Endothelial cell of umbilical vein (primary cell): ENCODE data around the gene AIF1.

Experiments used
- EZH2 ChIP-seq: IDR thresholded peaks from 2 replicates; pipeline ENCODE4 v1.6.1; 2012; ENCODE audit warnings: borderline replicate concordance, low read depth, mild to moderate bottlenecking, moderate library complexity, low read length, inconsistent platforms; ENCODE audit not compliant: severe bottlenecking
- FOS ChIP-seq: IDR thresholded peaks from 2 replicates; pipeline ENCODE4 v1.6.1; 2011; ENCODE audit warnings: mild to moderate bottlenecking, low read length, moderate library complexity, borderline replicate concordance; ENCODE audit not compliant: insufficient read depth
- JUN ChIP-seq: IDR thresholded peaks from 2 replicates; pipeline ENCODE4 v1.6.1; 2011; ENCODE audit warnings: borderline replicate concordance, low read depth; ENCODE audit not compliant: insufficient read length, insufficient read depth
- MYC ChIP-seq: IDR thresholded peaks from one replicate; pipeline ENCODE4 v1.6.1; 2011; ENCODE audit warnings: mild to moderate bottlenecking, low read depth, low read length
- POLR2A ChIP-seq: IDR thresholded peaks from 2 replicates; pipeline ENCODE4 v1.6.1; 2012; ENCODE audit warnings: low read depth, mild to moderate bottlenecking, control low read depth, low read length
- POLR2AphosphoS5 ChIP-seq: IDR thresholded peaks from 2 replicates; pipeline ENCODE4 v1.6.1; 2012; ENCODE audit warnings: low read depth, mild to moderate bottlenecking, control low read depth, low read length, moderate library complexity; ENCODE audit not compliant: insufficient read depth
- TF ChIP-seq, protein P1 (sequence below), 2 donors: IDR thresholded peaks; 1 replicate in 1 of 2; 2 replicates in 1 of 2; pipeline ENCODE4 v1.5.1; 2011; ENCODE audit warnings: low read length in 2 of 2, mild to moderate bottlenecking in 2 of 2, moderate library complexity in 2 of 2, control low read depth in 1 of 2, inconsistent platforms in 1 of 2, low read depth in 1 of 2; ENCODE audit not compliant: insufficient read depth in 1 of 2; ENCODE audit errors: extremely low read depth in 1 of 2
- TF ChIP-seq, protein P2 (sequence below): IDR thresholded peaks from 2 replicates; pipeline ENCODE4 v1.6.1; 2011; ENCODE audit not compliant: insufficient read depth, insufficient read length

DNA sequence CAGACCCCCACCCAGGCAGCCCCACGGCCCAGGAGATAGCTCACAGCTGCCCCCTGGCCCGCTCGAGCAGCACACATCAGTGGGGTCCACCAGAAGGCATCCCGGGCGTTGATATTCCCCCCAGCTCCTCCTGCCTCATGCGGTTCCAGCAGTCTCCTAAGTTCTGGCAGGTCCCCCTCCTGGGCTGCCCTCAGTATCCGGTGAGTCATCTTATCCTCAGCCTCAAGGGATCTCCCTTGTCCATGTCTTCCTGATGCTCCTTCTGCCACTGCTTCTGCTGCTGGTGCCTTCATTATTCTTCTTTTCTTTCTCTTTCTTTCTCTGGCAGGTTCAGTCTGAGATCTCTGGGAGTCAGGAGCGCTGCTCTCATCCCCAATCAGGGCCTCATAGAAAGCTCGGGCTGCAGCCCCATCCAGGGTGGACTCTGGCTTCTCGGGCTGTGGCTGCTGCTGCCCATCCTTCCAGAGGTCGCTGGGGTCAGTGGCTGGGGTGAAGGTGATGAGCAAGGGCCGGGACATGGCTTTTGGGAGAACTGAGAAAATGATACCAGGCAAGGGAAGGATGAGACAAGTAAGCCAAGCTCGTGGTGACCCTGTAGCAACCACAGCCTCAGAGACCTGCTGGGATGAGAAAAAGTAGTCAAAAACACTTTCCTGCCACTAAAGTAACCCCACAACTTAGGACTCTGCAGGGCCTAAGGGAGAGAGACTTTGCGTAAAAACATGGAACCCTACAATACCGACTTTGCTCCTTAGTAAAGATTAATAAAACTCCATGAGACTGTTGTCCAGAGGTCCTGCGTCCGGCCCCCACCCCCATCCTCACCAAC is 49.1 kb downstream of the AIF1 start:
- TF ChIP-seq, protein P1, sequence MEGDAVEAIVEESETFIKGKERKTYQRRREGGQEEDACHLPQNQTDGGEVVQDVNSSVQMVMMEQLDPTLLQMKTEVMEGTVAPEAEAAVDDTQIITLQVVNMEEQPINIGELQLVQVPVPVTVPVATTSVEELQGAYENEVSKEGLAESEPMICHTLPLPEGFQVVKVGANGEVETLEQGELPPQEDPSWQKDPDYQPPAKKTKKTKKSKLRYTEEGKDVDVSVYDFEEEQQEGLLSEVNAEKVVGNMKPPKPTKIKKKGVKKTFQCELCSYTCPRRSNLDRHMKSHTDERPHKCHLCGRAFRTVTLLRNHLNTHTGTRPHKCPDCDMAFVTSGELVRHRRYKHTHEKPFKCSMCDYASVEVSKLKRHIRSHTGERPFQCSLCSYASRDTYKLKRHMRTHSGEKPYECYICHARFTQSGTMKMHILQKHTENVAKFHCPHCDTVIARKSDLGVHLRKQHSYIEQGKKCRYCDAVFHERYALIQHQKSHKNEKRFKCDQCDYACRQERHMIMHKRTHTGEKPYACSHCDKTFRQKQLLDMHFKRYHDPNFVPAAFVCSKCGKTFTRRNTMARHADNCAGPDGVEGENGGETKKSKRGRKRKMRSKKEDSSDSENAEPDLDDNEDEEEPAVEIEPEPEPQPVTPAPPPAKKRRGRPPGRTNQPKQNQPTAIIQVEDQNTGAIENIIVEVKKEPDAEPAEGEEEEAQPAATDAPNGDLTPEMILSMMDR (IDR thresholded peaks at IDR 0.05; ENCODE audit: extremely low read depth in 1 of 2, insufficient read depth in 1 of 2, low read depth in 1 of 2, low read length in 2 of 2), result no peak
- no peak for TF ChIP-seq POLR2AphosphoS5
- no peak for TF ChIP-seq EZH2
- TF ChIP-seq POLR2A, result no peak
- peak; percentile 60 for TF ChIP-seq FOS
- TF ChIP-seq, protein P2, sequence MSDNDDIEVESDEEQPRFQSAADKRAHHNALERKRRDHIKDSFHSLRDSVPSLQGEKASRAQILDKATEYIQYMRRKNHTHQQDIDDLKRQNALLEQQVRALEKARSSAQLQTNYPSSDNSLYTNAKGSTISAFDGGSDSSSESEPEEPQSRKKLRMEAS, result no peak
- no peak for TF ChIP-seq MYC
- TF ChIP-seq JUN, result peak; percentile 68
